ENCODE data around the gene FDPS.
"Not testable (repeated sequence)": the region's sequence is repeated elsewhere in the genome, so short reads cannot be mapped to it uniquely, and the experiment has no call there.

Gene FDPS

DNA sequence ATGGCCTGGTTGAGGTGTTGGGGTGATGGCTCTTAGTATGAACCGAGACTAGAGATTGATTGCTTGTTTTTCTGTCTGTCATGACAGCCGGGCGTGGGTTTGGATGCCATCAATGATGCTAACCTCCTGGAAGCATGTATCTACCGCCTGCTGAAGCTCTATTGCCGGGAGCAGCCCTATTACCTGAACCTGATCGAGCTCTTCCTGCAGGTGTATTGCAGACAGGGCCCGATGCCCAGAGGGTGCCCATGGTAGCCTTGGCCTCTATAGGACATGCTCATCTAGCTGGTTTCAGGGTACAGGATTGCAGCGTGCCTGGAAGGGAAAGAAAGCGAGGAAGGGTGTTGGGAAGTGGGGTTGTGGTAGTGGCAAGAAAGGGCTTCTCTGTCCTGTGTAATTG, 9.4 kb downstream of the FDPS start:
- no peak for DNase-seq (ENCODE audit: low read depth in 1 of 2, low spot score in 1 of 2)

DNA sequence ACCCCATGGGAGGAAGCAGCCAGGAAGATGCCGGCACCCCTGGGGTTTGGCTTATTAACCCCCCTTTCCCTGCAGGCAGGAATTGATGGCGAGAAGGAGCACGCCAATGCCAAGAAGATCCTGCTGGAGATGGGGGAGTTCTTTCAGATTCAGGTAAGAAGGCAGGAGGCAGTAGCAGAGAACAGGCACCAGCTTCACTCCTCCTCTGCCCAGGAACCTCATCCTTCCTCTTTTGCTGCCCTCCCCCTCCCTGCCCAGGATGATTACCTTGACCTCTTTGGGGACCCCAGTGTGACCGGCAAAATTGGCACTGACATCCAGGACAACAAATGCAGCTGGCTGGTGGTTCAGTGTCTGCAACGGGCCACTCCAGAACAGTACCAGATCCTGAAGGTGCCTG, 10.9 kb downstream of the FDPS start:
- no peak for DNase-seq (ENCODE audit: low read depth in 1 of 2, low spot score in 1 of 2)

DNA sequence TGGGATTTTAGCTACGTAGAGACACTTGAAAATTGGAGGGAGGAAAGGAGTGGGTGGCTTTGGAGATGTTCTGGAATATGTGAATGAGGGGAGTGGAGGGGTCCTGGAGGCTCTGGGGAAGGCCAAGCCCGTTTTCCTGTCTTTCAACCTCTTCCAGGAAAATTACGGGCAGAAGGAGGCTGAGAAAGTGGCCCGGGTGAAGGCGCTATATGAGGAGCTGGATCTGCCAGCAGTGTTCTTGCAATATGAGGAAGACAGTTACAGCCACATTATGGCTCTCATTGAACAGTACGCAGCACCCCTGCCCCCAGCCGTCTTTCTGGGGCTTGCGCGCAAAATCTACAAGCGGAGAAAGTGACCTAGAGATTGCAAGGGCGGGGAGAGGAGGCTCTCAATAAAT, 11.6 kb downstream of the FDPS start:
- DNase-seq (ENCODE audit: low read depth in 1 of 2, low spot score in 1 of 2): no peak

GRCh38 chr1:155320661-155321617, 12.3 kb downstream of the FDPS start, which contains the start of gene RUSC1:
Gene RUSC1 (plus strand): TSS chr1:155320894. CDS start chr1:155321774, 880 bp downstream.
- DNase-seq (ENCODE audit: low read depth in 1 of 2, low spot score in 1 of 2): peak; percentile 30 to 62

DNA sequence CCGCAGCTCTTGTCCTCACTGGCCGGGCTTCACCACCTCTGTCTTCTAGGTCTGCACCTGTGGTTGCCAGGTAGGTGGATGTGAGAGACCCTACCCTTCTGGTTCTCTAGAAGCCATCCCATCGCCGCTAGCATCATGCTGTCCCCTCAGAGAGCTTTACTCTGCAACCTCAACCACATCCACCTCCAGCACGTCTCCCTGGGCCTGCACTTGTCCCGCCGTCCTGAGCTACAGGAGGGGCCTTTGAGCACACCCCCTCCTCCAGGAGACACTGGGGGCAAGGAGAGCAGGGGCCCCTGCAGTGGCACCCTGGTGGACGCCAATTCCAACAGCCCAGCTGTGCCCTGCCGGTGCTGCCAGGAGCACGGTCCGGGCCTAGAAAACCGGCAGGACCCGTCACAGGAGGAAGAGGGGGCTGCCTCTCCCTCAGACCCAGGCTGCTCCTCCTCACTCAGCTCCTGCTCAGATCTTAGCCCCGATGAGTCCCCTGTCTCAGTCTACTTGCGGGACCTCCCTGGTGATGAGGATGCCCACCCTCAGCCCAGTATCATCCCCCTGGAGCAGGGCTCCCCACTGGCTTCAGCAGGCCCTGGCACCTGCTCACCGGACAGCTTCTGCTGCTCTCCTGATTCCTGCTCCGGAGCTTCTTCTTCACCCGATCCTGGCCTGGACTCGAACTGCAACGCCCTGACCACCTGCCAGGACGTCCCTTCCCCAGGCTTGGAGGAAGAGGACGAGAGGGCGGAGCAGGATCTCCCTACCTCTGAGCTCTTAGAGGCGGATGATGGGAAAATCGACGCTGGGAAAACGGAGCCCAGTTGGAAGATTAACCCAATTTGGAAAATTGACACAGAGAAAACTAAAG, 13.2 kb downstream of the FDPS start:
- DNase-seq (ENCODE audit: low read depth in 1 of 2, low spot score in 1 of 2): no peak

DNA sequence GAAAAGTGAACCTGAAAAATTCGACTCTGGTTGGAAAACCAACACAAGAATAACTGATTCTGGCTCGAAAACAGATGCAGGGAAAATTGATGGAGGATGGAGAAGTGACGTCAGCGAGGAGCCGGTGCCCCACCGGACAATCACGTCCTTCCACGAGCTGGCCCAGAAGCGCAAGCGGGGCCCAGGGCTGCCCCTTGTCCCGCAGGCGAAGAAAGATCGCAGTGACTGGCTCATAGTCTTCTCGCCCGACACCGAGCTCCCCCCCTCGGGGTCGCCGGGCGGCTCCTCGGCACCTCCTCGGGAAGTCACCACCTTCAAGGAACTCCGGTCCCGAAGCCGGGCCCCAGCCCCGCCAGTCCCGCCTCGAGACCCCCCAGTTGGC, 13.9 kb downstream of the FDPS start:
- DNase-seq (ENCODE audit: low read depth in 1 of 2, low spot score in 1 of 2): no peak

DNA sequence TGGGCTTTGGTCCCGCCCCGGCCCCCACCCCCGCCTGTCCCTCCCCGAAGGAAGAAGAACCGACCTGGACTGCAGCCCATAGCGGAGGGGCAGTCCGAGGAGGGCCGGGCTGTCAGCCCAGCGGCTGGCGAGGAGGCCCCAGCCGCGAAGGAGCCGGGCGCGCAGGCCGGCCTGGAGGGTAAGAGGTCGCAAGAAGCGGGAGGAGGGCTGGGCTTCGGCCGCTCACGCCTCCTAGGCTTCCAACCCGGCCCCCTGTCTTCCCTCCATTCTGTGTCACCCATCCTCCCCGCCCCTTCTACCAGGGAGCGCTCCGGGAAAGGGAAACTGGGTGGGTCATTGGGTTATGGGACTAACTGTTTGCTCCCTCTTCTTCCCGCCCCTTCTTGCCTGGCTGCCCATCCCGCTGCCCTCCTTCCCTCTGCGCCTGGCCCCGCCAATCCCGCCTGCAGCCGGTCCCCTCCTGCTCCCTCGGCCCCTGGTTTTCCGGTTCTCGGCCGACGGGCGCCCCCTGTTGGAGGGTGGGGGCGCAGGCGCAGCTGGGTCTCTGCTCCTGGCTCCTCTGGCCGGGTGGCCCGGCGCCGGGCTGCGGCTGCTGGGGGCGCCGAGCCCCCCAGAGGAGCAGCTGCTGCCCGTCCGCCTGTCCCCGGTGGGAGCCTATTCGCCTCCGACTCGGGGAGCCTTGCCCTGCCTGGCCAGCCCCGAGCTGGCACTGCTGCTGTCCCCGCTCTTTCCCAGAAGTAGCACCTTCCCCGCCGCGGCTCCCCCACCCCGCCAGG, 14.5 kb downstream of the FDPS start:
- peak; percentile 75 to 88 for DNase-seq (ENCODE audit: low read depth in 1 of 2, low spot score in 1 of 2)

DNA sequence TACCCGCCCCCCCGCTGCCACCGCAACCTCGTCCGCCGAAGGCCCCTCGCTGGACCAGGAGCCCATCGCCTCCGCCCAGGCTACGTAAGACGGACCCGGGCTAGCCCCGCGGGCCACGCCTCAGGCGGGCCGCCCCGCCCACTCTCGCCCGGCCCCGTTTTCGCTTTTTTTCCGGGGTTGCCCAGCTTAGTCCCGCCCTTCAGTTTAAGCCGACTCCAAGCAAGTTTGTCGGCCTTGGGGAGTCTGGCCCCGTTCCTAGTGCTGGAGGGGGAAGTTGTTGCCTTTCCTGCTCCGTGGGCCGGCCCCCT, 15.0 kb downstream of the FDPS start:
- peak; percentile 59 to 72 for DNase-seq (ENCODE audit: low read depth in 1 of 2, low spot score in 1 of 2)

DNA sequence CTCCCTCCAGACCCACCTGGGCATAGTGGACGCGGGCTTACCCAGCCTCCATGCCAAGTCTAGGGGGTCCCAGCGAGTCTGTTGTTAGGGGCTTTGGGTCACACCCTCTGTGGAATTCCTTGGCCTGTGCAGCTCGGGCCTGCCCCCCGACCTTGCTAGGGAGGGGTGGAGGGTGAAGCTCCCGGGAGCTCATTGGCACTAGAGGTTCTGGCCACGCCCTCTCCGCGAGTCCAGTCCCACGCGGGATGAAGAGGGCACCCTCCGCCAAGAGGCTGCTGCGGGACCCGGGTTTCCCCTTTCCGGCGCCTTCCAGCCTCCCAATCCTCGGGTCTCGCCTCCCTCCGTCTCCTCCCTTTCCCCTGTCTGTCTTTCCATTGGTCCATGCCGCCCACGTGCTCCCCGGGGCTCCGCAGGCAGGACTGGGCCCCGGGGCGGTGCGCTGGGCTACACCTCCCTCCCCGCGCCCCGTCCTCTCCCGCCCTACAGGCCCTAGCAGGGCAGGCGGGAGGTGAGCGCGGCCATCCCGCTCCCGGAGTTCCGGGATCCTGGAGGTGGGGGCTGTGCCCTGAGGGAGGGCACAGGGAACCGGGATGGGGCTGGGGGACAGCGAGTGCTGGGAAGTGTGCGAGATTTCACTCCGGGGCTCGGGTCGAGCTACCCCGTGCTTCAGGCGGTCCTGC, 15.5 kb downstream of the FDPS start:
- peak; percentile 77 to 88 for DNase-seq (ENCODE audit: low read depth in 1 of 2, low spot score in 1 of 2)

- DNase-seq (ENCODE audit: low read depth in 1 of 2, low spot score in 1 of 2): no peak
Measured at GRCh38 chr1:155324717-155325602, 16.3 kb downstream of the FDPS start.

DNA sequence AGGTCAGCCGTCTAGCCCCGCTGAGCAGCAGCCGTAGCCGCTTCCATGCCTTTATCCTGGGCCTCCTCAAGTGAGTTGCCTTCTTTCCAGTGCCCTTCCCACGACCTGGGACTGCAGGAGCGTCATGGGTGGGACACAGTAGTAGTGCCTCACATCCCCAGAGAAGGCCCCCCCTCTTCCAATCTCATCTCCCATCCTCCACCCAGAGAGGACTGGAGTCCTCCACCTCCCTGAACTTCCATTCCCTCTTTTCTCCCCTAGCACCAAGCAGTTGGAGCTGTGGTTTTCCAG, 16.9 kb downstream of the FDPS start:
- DNase-seq (ENCODE audit: low read depth in 1 of 2, low spot score in 1 of 2): no peak

DNA sequence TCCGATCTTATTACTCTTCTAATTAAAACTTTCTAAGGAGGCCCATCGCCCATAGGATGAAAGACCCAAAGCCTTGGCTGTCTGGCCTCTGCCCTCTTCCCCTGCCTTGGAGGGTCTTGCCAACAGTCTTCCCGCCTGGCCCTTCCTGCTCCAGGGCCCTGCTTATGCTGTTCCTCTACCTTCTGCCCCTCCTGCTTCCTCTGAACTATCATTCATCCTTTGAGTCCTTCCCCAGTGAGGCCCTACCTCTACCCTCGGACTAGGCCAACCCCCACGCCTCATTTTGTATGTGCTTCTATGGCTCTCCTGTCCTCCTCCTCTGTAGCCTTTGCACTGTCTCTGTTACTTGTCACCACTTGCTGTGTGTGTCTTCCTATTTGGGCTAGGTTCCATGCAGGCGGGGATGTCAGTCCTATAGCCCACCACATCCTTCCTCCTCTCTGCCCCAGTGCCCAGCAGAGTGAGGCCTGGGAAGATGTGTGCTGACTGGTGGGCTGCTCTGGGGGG, 17.4 kb downstream of the FDPS start:
- DNase-seq (ENCODE audit: low read depth in 1 of 2, low spot score in 1 of 2): no peak

GRCh38 chr1:155326631-155327037, 18.0 kb downstream of the FDPS start:
- no peak for DNase-seq (ENCODE audit: low read depth in 1 of 2, low spot score in 1 of 2)

GRCh38 chr1:155327981-155328380, 19.3 kb downstream of the FDPS start:
- no peak for DNase-seq (ENCODE audit: low read depth in 1 of 2, low spot score in 1 of 2)

DNA sequence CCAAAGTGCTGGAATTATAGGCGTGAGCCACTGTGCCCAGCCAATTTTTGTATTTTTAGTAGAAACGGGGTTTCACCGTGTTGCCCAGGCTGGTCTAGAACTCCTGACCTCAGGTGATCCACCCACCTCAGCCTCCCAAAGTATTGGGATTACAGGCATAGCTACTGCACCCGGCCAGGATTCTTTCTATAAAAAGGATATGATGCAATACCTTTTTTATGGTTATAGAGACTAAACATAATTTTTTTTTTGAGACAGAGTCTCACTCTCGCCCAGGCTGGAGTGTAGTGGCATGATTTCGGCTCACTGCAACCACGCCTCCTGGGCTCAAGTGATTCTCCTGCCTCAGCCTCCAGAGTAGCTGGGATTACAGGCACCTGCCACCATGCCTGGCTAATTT, 20.2 kb downstream of the FDPS start:
- DNase-seq (ENCODE audit: low read depth in 1 of 2, low spot score in 1 of 2): not testable (repeated sequence)

DNA sequence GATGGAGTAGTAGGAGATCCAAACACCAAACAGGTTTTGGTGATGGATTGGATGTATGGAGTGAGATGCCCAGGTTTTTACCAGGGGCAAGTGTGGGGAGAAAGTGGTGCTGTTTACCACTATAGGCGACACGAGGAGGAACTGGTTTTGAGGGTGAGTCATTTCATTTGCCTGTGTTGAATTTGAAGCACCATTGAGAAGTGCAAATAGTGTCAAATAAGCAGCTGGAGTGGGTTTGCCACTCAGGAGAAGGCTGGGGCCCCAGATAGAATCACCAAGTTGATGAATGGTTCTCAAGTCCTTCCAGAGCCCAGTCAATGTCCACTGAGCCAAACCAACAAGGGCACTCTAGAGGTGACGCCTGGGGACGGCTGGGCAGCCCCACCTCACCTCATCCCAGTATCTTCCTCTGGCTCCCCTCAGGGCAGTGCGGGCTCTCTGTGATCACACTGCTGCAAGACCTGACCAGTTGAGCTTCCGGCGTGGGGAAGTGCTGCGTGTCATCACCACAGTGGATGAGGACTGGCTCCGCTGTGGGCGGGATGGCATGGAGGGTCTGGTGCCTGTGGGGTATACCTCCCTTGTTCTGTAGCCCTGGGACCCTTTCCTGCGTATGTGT, 21.4 kb downstream of the FDPS start:
- no peak for DNase-seq (ENCODE audit: low read depth in 1 of 2, low spot score in 1 of 2)

GRCh38 chr1:155334962-155335361, 26.3 kb downstream of the FDPS start:
- DNase-seq (ENCODE audit: low read depth in 1 of 2, low spot score in 1 of 2): no peak

DNA sequence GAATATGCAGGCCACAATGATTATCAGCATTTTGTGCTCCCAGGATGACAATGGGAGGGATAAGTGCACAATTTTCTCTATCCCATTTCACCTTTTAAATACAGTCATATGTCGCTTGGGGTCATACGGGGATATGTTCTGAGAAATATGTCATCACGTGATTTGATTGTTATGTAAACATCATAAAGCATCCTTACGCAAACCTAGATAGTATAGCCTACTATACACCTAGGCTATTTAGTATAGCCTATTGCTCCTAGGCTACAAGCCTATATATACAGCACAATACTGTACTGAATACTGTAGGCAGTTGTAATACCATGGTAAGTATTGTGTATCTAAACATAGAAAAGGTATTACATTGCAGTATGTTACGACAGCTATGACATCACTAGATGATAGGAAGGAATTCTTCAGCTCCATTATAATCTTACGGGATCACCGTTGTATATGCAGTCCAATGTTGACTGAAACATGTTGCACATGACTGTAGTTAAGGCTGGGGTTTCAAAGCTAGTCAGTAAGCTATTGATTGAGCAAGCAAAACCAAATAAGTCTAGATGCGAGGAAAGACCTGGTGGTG, 30.9 kb downstream of the FDPS start:
- DNase-seq (ENCODE audit: low read depth in 1 of 2, low spot score in 1 of 2): no peak

DNA sequence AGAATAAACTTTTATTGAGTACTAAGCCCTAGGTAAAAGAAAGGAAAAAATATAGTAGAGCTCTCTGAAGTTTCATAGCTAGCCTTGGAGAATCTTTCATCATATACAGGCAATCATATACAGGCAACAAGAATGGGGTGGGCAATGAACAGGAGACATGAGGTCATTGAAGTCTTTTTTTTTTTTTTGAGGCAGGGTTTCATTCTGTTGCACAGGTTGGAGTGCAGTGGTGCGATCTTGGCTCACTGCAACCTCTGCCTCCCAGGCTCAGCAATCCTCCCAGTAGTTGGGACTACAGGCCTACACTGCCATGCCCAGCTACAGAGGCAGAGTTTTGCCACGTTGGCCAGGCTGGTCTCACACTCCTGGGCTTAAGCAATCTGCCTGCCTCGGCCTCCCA, 34.2 kb downstream of the FDPS start:
- no peak for DNase-seq (ENCODE audit: low read depth in 1 of 2, low spot score in 1 of 2)

All from activated CD4-positive, alpha-beta T cell treated with anti-CD3 and anti-CD28 coated beads, Interleukin-2, amount 50 U/mL, for 24 hours (primary cell).